Fibroblast of mammary gland (primary cell): ENCODE measurements around the gene CCDC148.
A peak's percentile ranks its signal among the peaks of the same experiment; 100 is the strongest.

Experiments used
- DNase-seq: peaks from one replicate; pipeline ENCODE4 v3.0.0-alpha.2; 2010; ENCODE audit warnings: low read depth
- H3K4me3 ChIP-seq: 2 replicates; pipeline ENCODE4 v1.5.1; 2011; ENCODE audit warnings: low read depth, mild to moderate bottlenecking, low read length, moderate library complexity; ENCODE audit not compliant: control insufficient read depth
- CTCF ChIP-seq: conservative IDR thresholded peaks from 2 replicates; pipeline ENCODE4 v1.5.1; 2011; ENCODE audit warnings: low read depth, low read length, inconsistent platforms; ENCODE audit not compliant: control insufficient read depth, insufficient read depth

The CCDC148 gene

GRCh38 chr2:158432117-158432516 lies 24.4 kb downstream of the CCDC148 start:
- no peak for DNase-seq
- H3K4me3 ChIP-seq = no peak overlapping the region
- TF ChIP-seq CTCF = no peak

GRCh38 chr2:158414538-158414937 lies 42.0 kb downstream of the CCDC148 start:
- TF ChIP-seq CTCF = no peak
- no peak overlapping the region for H3K4me3 ChIP-seq
- DNase-seq = peak; percentile 6

GRCh38 chr2:158413581-158413980 lies 43.0 kb downstream of the CCDC148 start:
- no peak for DNase-seq
- no peak overlapping the region for H3K4me3 ChIP-seq
- TF ChIP-seq CTCF = no peak

DNA sequence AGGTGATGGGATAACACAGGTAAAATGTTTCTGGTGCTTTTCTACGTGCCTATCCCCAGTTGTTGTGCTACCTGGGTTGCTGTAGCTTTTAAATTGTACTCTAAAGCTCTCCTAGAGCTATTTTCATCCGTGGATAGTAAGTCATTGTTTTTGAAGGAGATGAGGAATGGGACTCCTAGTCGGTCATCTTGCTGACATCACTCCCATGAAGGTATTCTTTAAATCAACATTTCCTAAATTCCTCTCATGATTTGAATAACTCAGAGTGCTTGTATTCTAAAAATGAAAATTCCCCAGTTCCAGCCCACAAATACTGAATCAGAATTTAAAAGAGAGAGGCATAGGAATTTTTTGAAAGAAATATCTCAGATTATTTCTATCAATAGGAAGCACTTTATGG lies 44.3 kb downstream of the CCDC148 start:
- TF ChIP-seq CTCF = no peak
- DNase-seq = no peak
- no peak overlapping the region for H3K4me3 ChIP-seq

DNA sequence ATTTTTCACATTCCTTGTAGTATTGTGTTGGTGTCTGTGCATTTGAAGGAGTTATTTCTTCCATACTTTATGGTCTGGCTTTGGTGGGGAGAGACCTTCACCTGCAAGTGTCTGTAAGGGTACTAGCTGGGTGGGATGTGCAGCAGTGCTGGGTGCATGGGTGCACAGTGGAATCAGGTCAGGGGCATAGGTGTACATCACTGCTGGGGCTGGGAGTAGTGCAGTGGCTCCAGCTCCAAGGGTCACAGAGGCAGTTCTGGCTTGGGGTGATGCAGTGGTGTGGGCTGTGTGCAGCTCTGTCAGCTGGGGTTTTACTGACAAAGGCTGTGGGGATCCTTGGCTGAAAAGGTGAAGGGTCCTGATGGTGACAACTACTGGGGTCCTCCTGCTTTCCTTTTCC lies 44.8 kb downstream of the CCDC148 start:
- TF ChIP-seq CTCF = no peak

DNA sequence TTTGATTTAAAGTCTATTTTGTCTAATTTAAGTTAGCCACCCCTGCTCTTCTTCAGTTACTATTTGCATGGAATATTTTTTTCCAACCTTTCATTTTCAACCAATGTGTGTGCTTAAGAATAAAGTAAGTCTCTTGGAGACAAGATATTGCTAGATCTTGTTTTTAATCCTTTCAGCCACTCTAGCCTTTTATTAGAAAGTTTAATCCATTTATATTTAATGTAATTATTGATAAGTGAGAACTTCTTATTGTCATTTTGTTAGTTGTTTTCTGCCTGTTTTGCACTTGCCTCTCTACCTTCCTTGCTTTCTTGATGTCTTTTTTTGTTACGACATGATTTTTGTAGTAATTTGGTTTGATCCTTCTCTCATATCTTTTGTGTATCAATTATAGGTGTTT lies 46.4 kb downstream of the CCDC148 start:
- no peak for TF ChIP-seq CTCF
- no peak overlapping the region for H3K4me3 ChIP-seq
- no peak for DNase-seq

More for the DNA sequence above, 44.8 kb downstream of the CCDC148 start:
- H3K4me3 ChIP-seq = no peak overlapping the region
- no peak for DNase-seq

- H3K4me3 ChIP-seq = no peak overlapping the region
- TF ChIP-seq CTCF = no peak
- no peak for DNase-seq
These were observed 49.5 kb downstream of the CCDC148 start for GRCh38 chr2:158407031-158407430.
